LoVo (cell line): ENCODE results near the gene ASB3.

ENCODE experiments used
- DNase-seq: peaks from one replicate; pipeline ENCODE4 v3.0.0-alpha.2; 2016; ENCODE audit warnings: low spot score

Gene ASB3

GRCh38 chr2:53654396-53654795 is 132.4 kb downstream of the ASB3 start:
- DNase-seq = no peak

- no peak for DNase-seq
Measured at GRCh38 chr2:53652131-53652530, 134.6 kb downstream of the ASB3 start.

- no peak for DNase-seq
Measured at GRCh38 chr2:53646788-53647187, 140.0 kb downstream of the ASB3 start.

GRCh38 chr2:53641290-53641689 is 145.5 kb downstream of the ASB3 start:
- DNase-seq = no peak

GRCh38 chr2:53640466-53640865 is 146.3 kb downstream of the ASB3 start:
- DNase-seq = no peak

GRCh38 chr2:53636596-53636995 is 150.2 kb downstream of the ASB3 start:
- DNase-seq = no peak

GRCh38 chr2:53636109-53636508 is 150.6 kb downstream of the ASB3 start:
- no peak for DNase-seq

GRCh38 chr2:53635694-53636093 is 151.1 kb downstream of the ASB3 start:
- DNase-seq = no peak

- DNase-seq = no peak
Measured at GRCh38 chr2:53633441-53633840, 153.3 kb downstream of the ASB3 start.

- DNase-seq = peak; percentile 16
Measured at GRCh38 chr2:53632714-53633113, 154.0 kb downstream of the ASB3 start.

- DNase-seq = no peak
Measured at GRCh38 chr2:53632126-53632460, 154.7 kb downstream of the ASB3 start.

GRCh38 chr2:53631313-53632125 is 155.2 kb downstream of the ASB3 start:
- DNase-seq = no peak

- no peak for DNase-seq
Measured at GRCh38 chr2:53630026-53630606, 156.6 kb downstream of the ASB3 start.

GRCh38 chr2:53629501-53629900 is 157.3 kb downstream of the ASB3 start:
- DNase-seq = no peak

- DNase-seq = no peak
Measured at GRCh38 chr2:53629001-53629400, 157.8 kb downstream of the ASB3 start.

GRCh38 chr2:53622141-53622540 is 164.6 kb downstream of the ASB3 start:
- DNase-seq = no peak

- DNase-seq = no peak
Measured at GRCh38 chr2:53620981-53621380, 165.8 kb downstream of the ASB3 start.
